GM19372 (cell line): ENCODE results near the gene CACHD1.

ENCODE experiments used
- ATAC-seq: cut with Tn5 transposase; IDR thresholded peaks from one replicate; pipeline ENCODE4 v1.9.1; 2021; ENCODE audit warnings: mild to moderate bottlenecking, low read depth, moderate library complexity; ENCODE audit not compliant: unreplicated experiment

The CACHD1 gene

DNA sequence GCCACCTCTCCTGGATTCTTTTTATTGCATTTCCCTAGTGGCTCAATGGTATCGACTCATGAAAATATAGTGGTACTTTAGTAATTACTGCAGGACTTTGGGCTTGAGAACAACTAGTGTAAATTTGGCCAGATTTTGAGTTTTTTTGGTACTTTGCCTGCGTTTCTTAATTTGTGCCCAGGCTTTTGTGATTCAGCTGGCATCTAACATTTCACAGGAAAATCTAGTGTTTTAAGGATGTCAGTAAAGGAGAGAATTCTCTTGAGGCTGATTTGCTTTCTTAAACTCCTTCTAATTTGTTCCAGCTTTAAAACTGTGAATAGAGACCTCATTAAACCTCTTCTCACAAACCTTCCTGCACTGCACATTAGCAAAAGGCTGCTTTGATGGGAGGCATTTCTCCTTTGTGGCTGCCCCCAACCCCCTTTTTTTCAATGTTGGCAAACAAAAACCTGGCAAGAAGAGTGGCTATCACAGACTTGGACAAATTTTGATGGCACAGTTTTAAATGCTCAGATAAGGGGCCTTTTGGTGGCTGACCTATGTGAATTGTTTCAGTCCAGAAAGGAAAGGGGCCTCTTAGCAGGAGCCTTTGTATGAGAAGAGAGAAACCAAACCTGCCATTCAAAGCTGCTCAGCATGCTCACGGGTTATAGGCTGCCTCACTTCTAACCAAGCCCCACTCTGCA is 161.6 kb downstream of the CACHD1 start:
- no peak for ATAC-seq

GRCh38 chr1:64632936-64633335 is 163.0 kb downstream of the CACHD1 start:
- no peak for ATAC-seq

DNA sequence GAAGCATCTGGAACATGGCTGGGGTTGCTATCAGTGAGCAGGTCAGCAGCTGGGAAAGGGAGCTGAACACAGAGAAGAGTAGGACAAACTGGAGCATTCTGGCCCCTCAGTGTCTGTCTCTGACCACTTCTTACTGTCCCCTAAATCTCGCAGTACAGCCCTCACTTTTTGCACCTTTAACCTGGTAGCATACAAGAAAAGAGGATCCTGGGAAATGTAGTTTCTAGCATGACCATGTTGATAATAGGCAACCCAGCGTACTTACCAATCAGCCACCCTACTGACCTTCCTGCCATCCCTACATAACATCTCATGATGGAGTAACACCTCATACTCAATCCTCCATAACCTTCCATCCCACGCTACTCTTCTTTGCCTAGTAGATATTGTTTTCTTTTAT is 175.8 kb downstream of the CACHD1 start:
- no peak for ATAC-seq

DNA sequence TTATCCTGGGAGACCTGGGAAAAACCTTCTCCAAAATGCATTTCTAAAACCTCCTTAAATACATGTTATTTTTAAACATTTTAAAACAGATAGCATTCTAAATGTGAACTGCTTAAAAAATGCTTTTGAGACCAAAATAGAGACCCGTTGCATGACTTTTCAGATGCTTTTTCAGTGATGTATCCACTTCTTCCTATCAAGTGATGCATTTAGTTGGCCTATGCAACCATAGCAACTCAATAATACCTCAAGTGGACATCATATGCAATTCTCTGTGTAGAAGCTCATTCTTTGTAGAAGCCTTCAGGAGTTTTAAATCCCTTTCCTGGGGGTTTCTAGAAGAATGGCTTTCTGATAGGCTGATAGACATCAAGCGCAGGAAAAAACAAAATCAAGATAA is 180.5 kb downstream of the CACHD1 start:
- ATAC-seq, result no peak

GRCh38 chr1:64651841-64652240 is 181.9 kb downstream of the CACHD1 start:
- no peak for ATAC-seq

DNA sequence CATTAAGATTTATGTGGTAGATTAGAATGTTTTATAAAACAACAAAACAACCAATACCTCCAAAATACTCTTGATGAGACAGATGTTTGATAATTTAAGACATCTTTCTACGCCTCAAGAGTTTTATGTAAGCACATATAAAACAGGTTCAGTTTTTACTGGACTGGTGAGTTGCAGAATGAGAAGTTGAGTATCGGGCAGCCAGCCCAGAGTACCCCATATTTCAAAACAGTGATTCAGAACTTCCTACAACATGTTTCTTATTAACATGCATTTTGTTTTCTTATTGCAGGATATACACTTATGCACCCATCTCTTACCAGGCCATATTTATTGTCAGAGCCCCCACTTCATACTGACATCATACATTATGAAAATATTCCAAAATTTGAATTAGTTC is 183.5 kb downstream of the CACHD1 start:
- ATAC-seq, result no peak

GRCh38 chr1:64654519-64655341 is 184.8 kb downstream of the CACHD1 start:
- no peak for ATAC-seq

GRCh38 chr1:64655861-64656260 is 185.9 kb downstream of the CACHD1 start:
- no peak for ATAC-seq

GRCh38 chr1:64659478-64660138 is 189.7 kb downstream of the CACHD1 start:
- ATAC-seq, result no peak

GRCh38 chr1:64663668-64664067 is 193.7 kb downstream of the CACHD1 start:
- no peak for ATAC-seq

DNA sequence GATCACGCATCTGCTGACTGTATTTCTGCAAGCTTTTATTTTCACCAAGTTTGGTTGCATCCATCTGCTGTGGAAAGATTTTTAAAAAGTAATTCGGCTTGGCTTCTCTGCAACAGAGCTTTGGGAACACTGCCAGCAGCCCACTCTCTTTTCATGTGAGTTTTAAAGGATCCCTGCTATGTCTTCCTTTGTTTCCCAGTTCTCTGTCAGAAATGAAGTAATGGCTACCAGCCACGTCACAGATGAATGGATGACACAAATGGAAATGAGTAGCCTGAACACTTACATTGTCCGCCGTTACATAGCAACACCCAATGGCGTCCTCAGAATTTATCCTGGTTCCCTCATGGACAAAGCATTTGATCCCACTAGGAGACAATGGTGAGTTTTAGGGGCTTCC is 194.4 kb downstream of the CACHD1 start:
- no peak for ATAC-seq

DNA sequence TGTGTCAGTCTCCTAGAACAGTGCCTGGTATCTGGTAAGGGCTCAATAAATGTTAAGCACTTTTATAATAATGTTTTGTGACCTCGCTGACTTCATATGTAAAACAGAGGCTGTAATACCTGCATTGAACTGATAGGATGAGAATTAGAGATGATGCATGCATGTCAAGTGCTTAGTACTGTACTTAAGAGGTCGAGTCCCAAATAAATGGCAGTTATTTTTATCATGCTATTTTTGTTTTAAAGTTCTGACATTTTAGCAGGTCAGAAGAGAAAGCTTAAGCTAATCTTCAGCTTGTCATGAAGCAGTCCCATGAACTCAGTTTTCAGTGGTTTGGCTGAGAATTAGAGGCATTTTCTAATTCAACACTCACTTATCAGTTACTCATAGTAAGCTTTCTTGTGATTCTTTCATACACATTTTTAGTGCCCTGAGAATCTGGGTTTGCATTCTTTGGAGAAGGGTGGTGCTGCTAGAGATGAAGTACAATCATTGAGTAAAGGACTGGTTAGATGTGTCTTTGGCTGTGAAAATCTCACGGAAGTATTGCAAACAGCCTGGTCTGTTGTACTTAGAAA is 199.3 kb downstream of the CACHD1 start:
- no peak for ATAC-seq

GRCh38 chr1:64675718-64676345 is 205.9 kb downstream of the CACHD1 start:
- ATAC-seq, result no peak

- ATAC-seq, result no peak
These were observed 206.5 kb downstream of the CACHD1 start for GRCh38 chr1:64676386-64676785.

GRCh38 chr1:64677532-64677931 is 207.6 kb downstream of the CACHD1 start:
- ATAC-seq, result no peak

DNA sequence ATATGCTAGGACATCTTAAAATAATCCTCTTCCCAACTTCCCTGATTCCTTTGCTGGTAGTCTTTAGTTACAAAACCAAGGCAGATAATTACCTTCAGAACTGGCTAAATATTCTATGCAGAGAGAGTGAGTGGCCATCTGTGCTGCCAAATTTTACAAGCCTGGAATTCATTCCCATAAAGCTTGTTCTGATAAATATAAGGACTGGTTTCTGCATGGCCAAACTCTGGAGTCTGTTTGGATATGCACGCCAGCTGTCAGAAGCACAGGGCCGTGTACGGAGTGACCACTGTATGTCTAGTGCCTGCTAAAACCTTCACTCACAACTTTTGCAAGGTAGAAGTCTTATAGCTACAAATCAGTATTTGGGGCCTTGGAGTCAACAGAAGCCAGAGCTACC is 208.4 kb downstream of the CACHD1 start:
- ATAC-seq, result no peak

DNA sequence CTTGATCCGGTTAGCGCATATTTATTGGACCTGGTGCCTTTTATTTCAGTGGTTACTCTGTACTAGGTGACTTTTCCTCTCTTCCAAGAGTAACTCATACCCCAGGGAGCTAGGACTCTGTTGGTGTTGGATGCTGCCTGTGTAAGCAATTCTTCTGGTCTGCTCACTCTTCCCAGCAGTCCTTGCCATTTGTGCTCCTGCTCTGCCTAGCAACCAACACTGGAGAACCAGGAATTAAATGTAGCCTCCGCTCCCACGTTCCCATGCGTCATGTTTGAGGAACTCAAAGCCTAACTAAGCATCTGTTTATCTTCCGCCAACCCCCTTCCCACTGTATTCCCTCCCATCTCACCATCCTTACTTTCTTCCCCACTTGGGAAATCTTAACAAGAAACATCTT is 209.2 kb downstream of the CACHD1 start:
- no peak for ATAC-seq

GRCh38 chr1:64680599-64680998 is 210.7 kb downstream of the CACHD1 start:
- ATAC-seq, result no peak

- no peak for ATAC-seq
These were observed 211.1 kb downstream of the CACHD1 start for GRCh38 chr1:64681043-64681442.

GRCh38 chr1:64683419-64683818 is 213.5 kb downstream of the CACHD1 start:
- ATAC-seq, result no peak

DNA sequence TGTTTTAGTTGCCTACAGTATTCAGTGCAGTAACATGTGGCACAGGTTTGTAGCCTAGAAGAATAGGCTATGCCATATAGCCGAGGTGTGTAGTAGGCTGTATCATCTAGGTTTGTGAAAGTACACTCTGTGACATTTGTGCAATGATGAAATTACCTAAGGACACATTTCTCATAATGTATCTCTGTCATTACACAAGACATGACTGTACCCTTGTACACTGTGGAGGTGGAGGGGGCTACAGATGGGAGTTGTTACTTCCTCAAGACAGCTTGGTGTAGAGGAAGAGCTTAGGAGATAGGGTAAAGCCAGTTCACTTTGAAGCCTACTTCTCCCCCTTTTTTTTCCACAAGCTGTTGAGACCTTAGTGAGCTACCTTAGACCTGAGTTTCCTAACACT is 215.3 kb downstream of the CACHD1 start:
- ATAC-seq, result no peak
